NOMO-1 treated with DMSO at 0.1 percent for 48 hours (cell line): ENCODE measurements around the gene WNK1.

Source experiments
- DNase-seq: peaks from one replicate; lab custom pipeline; 2025; ENCODE audit not compliant: unreplicated experiment; lab: John Stamatoyannopoulos, UW

WNK1 gene

GRCh38 chr12:944211-944610 is 191.8 kb downstream of the WNK1 start:
- DNase-seq, result no peak

GRCh38 chr12:946212-946611 is 193.8 kb downstream of the WNK1 start:
- DNase-seq, result no peak

GRCh38 chr12:946631-947030 is 194.3 kb downstream of the WNK1 start:
- no peak for DNase-seq

- no peak for DNase-seq
These were observed 195.9 kb downstream of the WNK1 start for GRCh38 chr12:948238-948637.

GRCh38 chr12:949453-950191 is 197.2 kb downstream of the WNK1 start, which contains the start of gene RAD52:
TSS of gene RAD52 (minus strand) at chr12:949694. CDS start at chr12:933058, 16,636 bp downstream.
- peak; percentile 99 for DNase-seq

- no peak for DNase-seq
These were observed 198.8 kb downstream of the WNK1 start for GRCh38 chr12:951176-951575.

GRCh38 chr12:953776-954175 is 201.4 kb downstream of the WNK1 start:
- DNase-seq, result no peak

GRCh38 chr12:954741-955140 is 202.4 kb downstream of the WNK1 start:
- no peak for DNase-seq

- no peak for DNase-seq
These were observed 203.6 kb downstream of the WNK1 start for GRCh38 chr12:955939-956338.

- DNase-seq, result no peak
These were observed 206.3 kb downstream of the WNK1 start for GRCh38 chr12:958588-959123.
